ENCODE results near the gene ARL8B. TPM values are rescaled to one million over a fixed set of nuclear protein-coding genes. Genes with fewer than 3 reads are reported as not detected.

ARL8B gene
- 29.2 and 39.3 TPM in 2 replicates for total RNA-seq (ENCODE audit: low replicate concordance)

DNA sequence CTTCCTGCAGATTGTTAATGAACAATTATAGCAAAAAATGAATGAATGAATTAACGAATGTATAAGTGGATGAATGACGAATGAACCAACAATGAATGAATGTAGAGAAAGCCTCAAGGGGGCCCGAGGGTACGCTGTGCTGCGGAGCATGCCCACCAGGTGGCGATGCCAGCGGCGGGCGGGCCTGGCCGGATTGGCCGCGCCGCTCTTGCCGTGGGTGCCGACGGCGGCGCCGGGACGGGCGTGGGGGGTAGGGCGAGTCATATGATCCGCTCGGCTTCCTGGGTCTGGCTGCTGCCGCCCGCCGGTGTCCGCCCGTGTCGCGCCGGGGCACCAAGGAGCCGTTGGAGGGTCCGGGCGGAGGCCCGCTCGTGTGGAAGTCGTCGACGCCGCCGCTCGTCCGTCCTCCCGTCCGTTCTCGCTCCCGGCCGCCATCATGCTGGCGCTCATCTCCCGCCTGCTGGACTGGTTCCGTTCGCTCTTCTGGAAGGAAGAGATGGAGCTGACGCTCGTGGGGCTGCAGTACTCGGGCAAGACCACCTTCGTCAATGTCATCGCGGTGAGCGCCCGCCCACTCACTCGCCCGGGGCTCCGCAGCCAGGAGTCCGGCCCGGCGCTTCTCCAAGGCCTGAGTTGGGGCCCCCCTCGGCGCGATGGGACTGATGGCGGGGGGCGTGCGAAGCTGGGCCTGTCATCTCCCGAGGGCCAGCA, at the start of gene ARL8B:
Gene ARL8B (plus strand): TSS at position 263 of the 711 bp plus-strand sequence. CDS start 174 bp downstream, at position 437.
- peak within 1 kb of the TSS; percentile 77 for H3K27ac ChIP-seq
- H2AFZ ChIP-seq (replicated peaks) = peak within 1 kb of the TSS; percentile 55
- Mint-ChIP-seq H3K36me3 (no peaks in the 10 kb centered on the region), H3K4me3 (peak within 1 kb of the TSS; percentile 98), H3K27me3 (ENCODE audit: insufficient read depth, low read depth) (no peaks in the 10 kb centered on the region), H3K9me3 (no peaks in the 10 kb centered on the region), H3K27ac (peak within 1 kb of the TSS; percentile 70), H3K4me1 (peaks cover 14% of the 10 kb centered on the region)
- H3K9me3 ChIP-seq (ENCODE audit: low read depth) = no peaks in the 10 kb centered on the region
- peaks cover 51% of the 10 kb centered on the region for H3K79me2 ChIP-seq (ENCODE audit: low read depth)
- peak within 1 kb of the TSS; percentile 92 for H3K4me2 ChIP-seq
- peak; percentile 90 for DNase-seq (ENCODE audit: low spot score)
- TF ChIP-seq EZH2phosphoT487 (IDR thresholded peaks at IDR 0.05) (no peak), CTCF (IDR thresholded peaks at IDR 0.05) (peak; percentile 93), EZH2 (IDR thresholded peaks at IDR 0.05) (peak; percentile 23)
- H3K27me3 ChIP-seq = no peaks in the 10 kb centered on the region
- H4K20me1 ChIP-seq (ENCODE audit: low read depth) = peaks cover 20% of the 10 kb centered on the region
- H3K4me1 ChIP-seq = peaks cover 7% of the 10 kb centered on the region
- no peaks in the 10 kb centered on the region for H3F3A ChIP-seq (ENCODE audit: low read depth)
- H3K9ac ChIP-seq = peak within 1 kb of the TSS; percentile 62
- peak within 1 kb of the TSS; percentile 95 for H3K4me3 ChIP-seq
- no peaks in the 10 kb centered on the region for H3K36me3 ChIP-seq

- Histone ChIP-seq H3K9me3 (ENCODE audit: low read depth) (no peaks in the 10 kb centered on the region), H3K4me1 (no peaks in the 10 kb centered on the region), H3K27me3 (no peaks in the 10 kb centered on the region), H3K4me3 (no peak overlapping the region), H3K4me2 (no peak overlapping the region), H2AFZ (replicated peaks) (no peak overlapping the region), H3K27ac (no peak overlapping the region), H4K20me1 (ENCODE audit: low read depth) (no peaks in the 10 kb centered on the region), H3K9ac (no peak overlapping the region), H3K36me3 (no peaks in the 10 kb centered on the region), H3K79me2 (ENCODE audit: low read depth) (no peaks in the 10 kb centered on the region), H3F3A (ENCODE audit: low read depth) (no peaks in the 10 kb centered on the region)
- TF ChIP-seq EZH2 (IDR thresholded peaks at IDR 0.05) = no peak
- TF ChIP-seq CTCF (IDR thresholded peaks at IDR 0.05) = no peak
- TF ChIP-seq EZH2phosphoT487 (IDR thresholded peaks at IDR 0.05) = no peak
- H3K9me3 Mint-ChIP-seq = no peaks in the 10 kb centered on the region
- H3K4me1 Mint-ChIP-seq = no peaks in the 10 kb centered on the region
- H3K4me3 Mint-ChIP-seq = no peak overlapping the region
- H3K27me3 Mint-ChIP-seq (ENCODE audit: insufficient read depth, low read depth) = peaks cover 3% of the 10 kb centered on the region
- no peaks in the 10 kb centered on the region for H3K36me3 Mint-ChIP-seq
- H3K27ac Mint-ChIP-seq = no peak overlapping the region
- DNase-seq (ENCODE audit: low spot score) = no peak
These were observed 48.6 kb upstream of the ARL8B start for GRCh38 chr3:5073374-5074085.

DNA sequence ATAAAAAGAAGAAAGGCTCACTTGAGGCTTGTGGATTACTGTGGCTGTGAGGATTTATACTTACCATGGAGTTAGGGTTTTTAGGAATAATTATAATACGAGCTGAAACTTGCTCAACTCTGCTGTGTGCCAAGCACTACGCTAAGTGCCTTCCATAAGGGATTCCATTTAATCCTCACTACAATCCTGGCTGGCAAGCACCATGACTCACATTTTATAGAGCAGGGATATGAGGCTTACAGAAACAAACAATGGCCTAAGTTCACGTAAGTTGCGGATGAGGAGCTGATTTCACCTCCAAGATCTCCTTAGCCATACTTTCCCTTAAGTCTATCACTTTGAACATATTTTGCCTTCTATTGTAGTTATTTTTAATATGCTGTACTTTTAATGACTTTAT, 43.9 kb upstream of the ARL8B start:
- Histone ChIP-seq H3K9ac (no peak overlapping the region), H3K9me3 (ENCODE audit: low read depth) (no peaks in the 10 kb centered on the region), H3K36me3 (no peaks in the 10 kb centered on the region), H3K4me2 (no peak overlapping the region), H2AFZ (replicated peaks) (no peak overlapping the region), H4K20me1 (ENCODE audit: low read depth) (no peaks in the 10 kb centered on the region), H3K4me3 (no peak overlapping the region), H3K27me3 (no peaks in the 10 kb centered on the region), H3K79me2 (ENCODE audit: low read depth) (no peaks in the 10 kb centered on the region), H3F3A (ENCODE audit: low read depth) (no peaks in the 10 kb centered on the region), H3K27ac (no peak overlapping the region), H3K4me1 (no peaks in the 10 kb centered on the region)
- Mint-ChIP-seq H3K27ac (no peak overlapping the region), H3K36me3 (no peaks in the 10 kb centered on the region), H3K4me3 (no peak overlapping the region), H3K27me3 (ENCODE audit: insufficient read depth, low read depth) (peaks cover 3% of the 10 kb centered on the region), H3K4me1 (peaks cover 5% of the 10 kb centered on the region), H3K9me3 (no peaks in the 10 kb centered on the region)
- TF ChIP-seq EZH2 (IDR thresholded peaks at IDR 0.05) (no peak), CTCF (IDR thresholded peaks at IDR 0.05) (no peak), EZH2phosphoT487 (IDR thresholded peaks at IDR 0.05) (no peak)
- DNase-seq (ENCODE audit: low spot score) = no peak
